HEK293 (cell line): ENCODE measurements around the gene F3.

ENCODE experiments used
- CTCF ChIA-PET: fragments of 350-600 bp; formaldehyde crosslinking; extraction: SDS; loops from one replicate; lab custom pipeline; 2021; ENCODE audit warnings: antibody characterized with exemption; lab: Yijun Ruan, JAX
- POLR2A ChIA-PET: fragments of 300-600 bp; formaldehyde crosslinking; extraction: SDS; loops from one replicate; lab custom pipeline; 2020; ENCODE audit warnings: antibody characterized with exemption, inconsistent platforms; lab: Yijun Ruan, JAX
- H3K27ac ChIP-seq: fragments of 200-500 bp; sonication (Bioruptor generic); 2 replicates; pipeline ENCODE4 v1.5.1; 2014; ENCODE audit warnings: low read depth, low read length, control low read depth, inconsistent platforms; ENCODE audit errors: extremely low read depth
- H3K36me3 ChIP-seq, 2 experiments: fragments of 200-500 bp in 1 of 2; sonication (Bioruptor generic) in 1 of 2; 1 replicate in 1 of 2; 2 replicates in 1 of 2; pipeline ENCODE4 v1.5.1; 2014 to 2017; ENCODE audit warnings: inconsistent platforms in 2 of 2, low read length in 2 of 2; ENCODE audit not compliant: control insufficient read depth in 2 of 2, insufficient read depth in 1 of 2
- H3K4me1 ChIP-seq: fragments of 200-500 bp; sonication (Bioruptor generic); 2 replicates; pipeline ENCODE4 v1.5.1; 2014; ENCODE audit warnings: mild to moderate bottlenecking, low read length, inconsistent platforms; ENCODE audit not compliant: control insufficient read depth, insufficient read depth
- H3K4me3 ChIP-seq: 2 replicates; pipeline ENCODE4 v1.5.1; 2011; ENCODE audit warnings: low read depth, mild to moderate bottlenecking, control low read depth, low read length, moderate library complexity
- H3K9me3 ChIP-seq: fragments of 200-500 bp; sonication (Bioruptor generic); 2 replicates; pipeline ENCODE4 v1.5.1; 2014; ENCODE audit warnings: low read depth, low read length, inconsistent platforms; ENCODE audit not compliant: control insufficient read depth, insufficient read depth
- FEZF1 ChIP-seq: fragments of 450-650 bp; formaldehyde crosslinking; IDR thresholded peaks from 2 replicates; pipeline ENCODE4 v1.5.1; 2016; ENCODE audit warnings: missing biosample characterization, missing genetic modification characterization
- GLIS1 ChIP-seq: fragments of 450-650 bp; formaldehyde crosslinking; IDR thresholded peaks from 2 replicates; pipeline ENCODE4 v1.5.1; 2016; ENCODE audit warnings: missing biosample characterization, missing genetic modification characterization
- INSM2 ChIP-seq: fragments of 450-650 bp; formaldehyde crosslinking; IDR thresholded peaks from 2 replicates; pipeline ENCODE4 v1.5.1; 2016; ENCODE audit warnings: missing biosample characterization, missing genetic modification characterization
- KLF8 ChIP-seq: fragments of 450-650 bp; formaldehyde crosslinking; IDR thresholded peaks from 2 replicates; pipeline ENCODE4 v1.5.1; 2016; ENCODE audit warnings: missing biosample characterization, missing genetic modification characterization
- PRDM1 ChIP-seq: fragments of 450-650 bp; formaldehyde crosslinking; IDR thresholded peaks from 2 replicates; pipeline ENCODE4; 2016; ENCODE audit warnings: missing biosample characterization, missing genetic modification characterization
- TSHZ1 ChIP-seq: fragments of 450-650 bp; formaldehyde crosslinking; IDR thresholded peaks from 2 replicates; pipeline ENCODE4 v1.5.1; 2016; ENCODE audit warnings: missing biosample characterization, missing genetic modification characterization, borderline replicate concordance
- ZBTB17 ChIP-seq: fragments of 450-650 bp; formaldehyde crosslinking; IDR thresholded peaks from 2 replicates; pipeline ENCODE4 v1.5.1; 2016; ENCODE audit warnings: missing biosample characterization, missing genetic modification characterization
- ZBTB49 ChIP-seq: fragments of 450-650 bp; formaldehyde crosslinking; IDR thresholded peaks from 2 replicates; pipeline ENCODE4 v1.5.1; 2016; ENCODE audit warnings: missing biosample characterization, missing genetic modification characterization, low read depth
- ZNF146 ChIP-seq: fragments of 450-650 bp; formaldehyde crosslinking; IDR thresholded peaks from 2 replicates; pipeline ENCODE4 v1.5.1; 2016; ENCODE audit warnings: missing biosample characterization, missing genetic modification characterization
- ZNF184 ChIP-seq: fragments of 450-650 bp; IDR thresholded peaks from 2 replicates; pipeline ENCODE4 v1.5.1; 2018; ENCODE audit warnings: missing biosample characterization, mild to moderate bottlenecking, missing genetic modification characterization
- ZNF266 ChIP-seq: fragments of 450-650 bp; formaldehyde crosslinking; IDR thresholded peaks from 2 replicates; pipeline ENCODE4 v1.5.1; 2016; ENCODE audit warnings: missing biosample characterization, missing genetic modification characterization, low read depth
- ZNF341 ChIP-seq: fragments of 450-650 bp; formaldehyde crosslinking; IDR thresholded peaks from 2 replicates; pipeline ENCODE4; 2016; ENCODE audit warnings: low read depth, missing biosample characterization, missing genetic modification characterization
- ZNF362 ChIP-seq: fragments of 450-650 bp; formaldehyde crosslinking; IDR thresholded peaks from 2 replicates; pipeline ENCODE4 v1.5.1; 2016; ENCODE audit warnings: missing biosample characterization, missing genetic modification characterization
- ZNF37A ChIP-seq: fragments of 450-650 bp; IDR thresholded peaks from 2 replicates; pipeline ENCODE4 v1.5.1; 2018; ENCODE audit warnings: missing biosample characterization, missing genetic modification characterization
- ZNF423 ChIP-seq: fragments of 450-650 bp; formaldehyde crosslinking; IDR thresholded peaks from 2 replicates; pipeline ENCODE4 v1.5.1; 2016; ENCODE audit warnings: missing biosample characterization, missing genetic modification characterization
- ZNF571 ChIP-seq: fragments of 450-650 bp; formaldehyde crosslinking; IDR thresholded peaks from 2 replicates; pipeline ENCODE4 v1.5.0; 2017; ENCODE audit warnings: missing biosample characterization, missing genetic modification characterization
- ZNF580 ChIP-seq: fragments of 450-650 bp; formaldehyde crosslinking; IDR thresholded peaks from 2 replicates; pipeline ENCODE4 v1.5.1; 2016; ENCODE audit warnings: missing biosample characterization, missing genetic modification characterization
- ZNF624 ChIP-seq: fragments of 450-650 bp; formaldehyde crosslinking; IDR thresholded peaks from 2 replicates; pipeline ENCODE4 v1.5.1; 2017; ENCODE audit warnings: missing biosample characterization, missing genetic modification characterization
- ZNF645 ChIP-seq: fragments of 450-650 bp; formaldehyde crosslinking; IDR thresholded peaks from 2 replicates; pipeline ENCODE4; 2016; ENCODE audit warnings: missing biosample characterization, missing genetic modification characterization
- ZNF704 ChIP-seq: fragments of 450-650 bp; formaldehyde crosslinking; IDR thresholded peaks from 2 replicates; pipeline ENCODE4 v1.5.1; 2016; ENCODE audit warnings: missing biosample characterization, missing genetic modification characterization
- ZNF830 ChIP-seq: fragments of 450-650 bp; IDR thresholded peaks from 2 replicates; pipeline ENCODE4 v1.5.0; 2018; ENCODE audit warnings: missing biosample characterization, missing genetic modification characterization, low read depth, mild to moderate bottlenecking, moderate library complexity
- ZNF843 ChIP-seq: fragments of 450-650 bp; formaldehyde crosslinking; IDR thresholded peaks from 2 replicates; pipeline ENCODE4 v1.5.1; 2016; ENCODE audit warnings: missing biosample characterization, missing genetic modification characterization
- ZSCAN4 ChIP-seq: fragments of 450-650 bp; formaldehyde crosslinking; IDR thresholded peaks from 2 replicates; pipeline ENCODE4 v1.5.1; 2017; ENCODE audit warnings: missing biosample characterization, missing genetic modification characterization

Gene F3

GRCh38 chr1:94582565-94582964, 41.0 kb upstream of the F3 start:
- ChIA-PET CTCF (interaction anchor here (0.6 to 0.8 kb wide), 3 partner anchors 24 to 421 kb away, joined by 3 to 5 read pairs (median 3); no protein-coding TSS in a partner anchor), POLR2A (no interaction called here)
- Histone ChIP-seq H3K27ac (no peak overlapping the region), H3K4me1 (no peaks in the 10 kb centered on the region; the same call in 1 of the 2 replicates), H3K36me3 (no peaks in the 10 kb centered on the region), H3K9me3 (no peaks in the 10 kb centered on the region), H3K4me3 (no peak overlapping the region)
- TF ChIP-seq ZBTB17 (tag by site-specific recombination) (no peak), ZNF341 (no peak), ZNF362 (tag by site-specific recombination) (no peak), PRDM1 (tag by site-specific recombination) (no peak), ZNF830 (tag by site-specific recombination) (no peak), FEZF1 (tag by site-specific recombination) (no peak), ZNF423 (no peak), ZNF843 (tag by site-specific recombination) (no peak), ZNF184 (tag by site-specific recombination) (no peak), ZNF266 (no peak), GLIS1 (tag by site-specific recombination) (no peak), ZSCAN4 (tag by site-specific recombination) (no peak), ZBTB49 (tag by site-specific recombination) (no peak), ZNF146 (no peak), ZNF571 (tag by site-specific recombination) (no peak), ZNF704 (no peak)

- Histone ChIP-seq H3K36me3 (no peaks in the 10 kb centered on the region), H3K4me1 (no peaks in the 10 kb centered on the region; the same call in 1 of the 2 replicates), H3K27ac (no peak overlapping the region), H3K4me3 (no peak overlapping the region), H3K9me3 (no peaks in the 10 kb centered on the region)
- CTCF ChIA-PET: interaction anchor here (0.6 to 1.5 kb wide), 3 partner anchors 13 to 38 kb away, joined by 3 read pairs; no protein-coding TSS in a partner anchor
- POLR2A ChIA-PET: no interaction called here
- TF ChIP-seq TSHZ1 (tag by site-specific recombination) (no peak), ZNF624 (tag by site-specific recombination) (no peak), ZNF645 (tag by site-specific recombination) (no peak), INSM2 (tag by site-specific recombination) (no peak), ZNF37A (tag by site-specific recombination) (no peak), ZNF580 (tag by site-specific recombination) (no peak), GLIS1 (tag by site-specific recombination) (no peak), KLF8 (tag by site-specific recombination) (no peak)
Measured at GRCh38 chr1:94580367-94581115, 39.0 kb upstream of the F3 start.
